ENCODE results near the gene TCF7L1. TPM values are rescaled to one million over a fixed set of nuclear protein-coding genes. Genes with fewer than 3 reads are reported as not detected.
A peak's percentile ranks its signal among the peaks of the same experiment; 100 is the strongest.

Gene TCF7L1
- total RNA-seq, 1 donor from 2014 or later, result 1.3 TPM

- FAIRE-seq (peak; percentile 28), DNase-seq (ENCODE audit: low read depth) (peak; percentile 97)
- TF ChIP-seq, protein P1, sequence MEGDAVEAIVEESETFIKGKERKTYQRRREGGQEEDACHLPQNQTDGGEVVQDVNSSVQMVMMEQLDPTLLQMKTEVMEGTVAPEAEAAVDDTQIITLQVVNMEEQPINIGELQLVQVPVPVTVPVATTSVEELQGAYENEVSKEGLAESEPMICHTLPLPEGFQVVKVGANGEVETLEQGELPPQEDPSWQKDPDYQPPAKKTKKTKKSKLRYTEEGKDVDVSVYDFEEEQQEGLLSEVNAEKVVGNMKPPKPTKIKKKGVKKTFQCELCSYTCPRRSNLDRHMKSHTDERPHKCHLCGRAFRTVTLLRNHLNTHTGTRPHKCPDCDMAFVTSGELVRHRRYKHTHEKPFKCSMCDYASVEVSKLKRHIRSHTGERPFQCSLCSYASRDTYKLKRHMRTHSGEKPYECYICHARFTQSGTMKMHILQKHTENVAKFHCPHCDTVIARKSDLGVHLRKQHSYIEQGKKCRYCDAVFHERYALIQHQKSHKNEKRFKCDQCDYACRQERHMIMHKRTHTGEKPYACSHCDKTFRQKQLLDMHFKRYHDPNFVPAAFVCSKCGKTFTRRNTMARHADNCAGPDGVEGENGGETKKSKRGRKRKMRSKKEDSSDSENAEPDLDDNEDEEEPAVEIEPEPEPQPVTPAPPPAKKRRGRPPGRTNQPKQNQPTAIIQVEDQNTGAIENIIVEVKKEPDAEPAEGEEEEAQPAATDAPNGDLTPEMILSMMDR (IDR thresholded peaks at IDR 0.05; ENCODE audit: insufficient read depth, low read length, severe bottlenecking), result no peak
- Histone ChIP-seq H3K4me3 (ENCODE audit: low read depth, low read length) (no peak overlapping the region), H3K27me3 (ENCODE audit: control insufficient read depth, insufficient read depth, low read length) (no peaks in the 10 kb centered on the region), H3K36me3 (ENCODE audit: control insufficient read depth, insufficient read depth, low read length) (no peaks in the 10 kb centered on the region)
Observed at GRCh38 chr2:85273738-85274731, 140.8 kb downstream of the TCF7L1 start.

GRCh38 chr2:85275984-85276540 is 142.9 kb downstream of the TCF7L1 start:
- TF ChIP-seq, protein P1 (IDR thresholded peaks at IDR 0.05; ENCODE audit: insufficient read depth, low read length, severe bottlenecking), result no peak
- H3K36me3 ChIP-seq (ENCODE audit: control insufficient read depth, insufficient read depth, low read length), result no peaks in the 10 kb centered on the region
- no peaks in the 10 kb centered on the region for H3K27me3 ChIP-seq (ENCODE audit: control insufficient read depth, insufficient read depth, low read length)
- no peak for FAIRE-seq
- no peak for DNase-seq (ENCODE audit: low read depth)
- no peak overlapping the region for H3K4me3 ChIP-seq (ENCODE audit: low read depth, low read length)

- H3K36me3 ChIP-seq (ENCODE audit: control insufficient read depth, insufficient read depth, low read length), result no peaks in the 10 kb centered on the region
- DNase-seq (ENCODE audit: low read depth) (no peak), FAIRE-seq (peak; percentile 52)
- H3K4me3 ChIP-seq (ENCODE audit: low read depth, low read length), result no peak overlapping the region
- no peaks in the 10 kb centered on the region for H3K27me3 ChIP-seq (ENCODE audit: control insufficient read depth, insufficient read depth, low read length)
- TF ChIP-seq, protein P1 (IDR thresholded peaks at IDR 0.05; ENCODE audit: insufficient read depth, low read length, severe bottlenecking), result no peak
Observed at GRCh38 chr2:85276571-85277118, 143.5 kb downstream of the TCF7L1 start.

DNA sequence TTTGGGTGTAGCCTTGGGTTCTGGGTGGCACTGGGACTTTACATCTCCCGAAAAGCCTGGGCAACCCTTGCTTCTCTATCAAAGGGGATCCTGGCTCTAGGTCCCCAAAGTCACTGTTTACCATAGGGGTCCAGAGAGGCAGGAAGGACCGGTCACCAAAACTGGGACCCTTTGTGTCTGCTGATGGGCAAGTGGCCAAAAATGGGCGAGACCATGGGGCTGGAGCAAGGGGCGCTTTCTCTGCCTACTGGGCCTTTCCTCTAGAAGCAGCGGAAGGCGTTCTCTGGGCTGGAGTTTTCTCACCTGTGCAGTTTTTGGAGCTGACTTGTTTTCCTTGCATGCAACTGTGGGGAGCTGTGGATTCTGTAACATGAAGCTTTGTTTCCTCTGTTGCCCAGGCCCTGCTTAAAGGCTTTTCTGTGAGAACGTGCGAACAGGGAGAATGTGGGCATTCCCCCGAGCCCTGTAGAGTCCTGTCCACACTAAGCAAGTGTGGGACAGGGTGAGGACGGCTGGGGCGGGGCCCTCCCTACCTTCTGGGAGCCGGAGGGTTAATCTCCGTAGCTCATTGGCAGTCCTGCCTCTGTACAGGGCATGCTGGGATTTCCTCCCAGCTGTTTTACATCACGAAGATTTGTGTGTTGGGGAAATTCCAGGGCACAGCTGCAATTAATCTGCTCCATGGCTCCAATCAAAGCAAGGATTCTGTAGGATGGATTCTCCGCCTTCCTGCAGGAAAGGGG is 144.4 kb downstream of the TCF7L1 start:
- Histone ChIP-seq H3K27me3 (ENCODE audit: control insufficient read depth, insufficient read depth, low read length) (no peaks in the 10 kb centered on the region), H3K36me3 (ENCODE audit: control insufficient read depth, insufficient read depth, low read length) (no peaks in the 10 kb centered on the region), H3K4me3 (ENCODE audit: low read depth, low read length) (no peak overlapping the region)
- FAIRE-seq (no peak), DNase-seq (ENCODE audit: low read depth) (peak; percentile 91)
- TF ChIP-seq, protein P1 (IDR thresholded peaks at IDR 0.05; ENCODE audit: insufficient read depth, low read length, severe bottlenecking), result no peak

DNA sequence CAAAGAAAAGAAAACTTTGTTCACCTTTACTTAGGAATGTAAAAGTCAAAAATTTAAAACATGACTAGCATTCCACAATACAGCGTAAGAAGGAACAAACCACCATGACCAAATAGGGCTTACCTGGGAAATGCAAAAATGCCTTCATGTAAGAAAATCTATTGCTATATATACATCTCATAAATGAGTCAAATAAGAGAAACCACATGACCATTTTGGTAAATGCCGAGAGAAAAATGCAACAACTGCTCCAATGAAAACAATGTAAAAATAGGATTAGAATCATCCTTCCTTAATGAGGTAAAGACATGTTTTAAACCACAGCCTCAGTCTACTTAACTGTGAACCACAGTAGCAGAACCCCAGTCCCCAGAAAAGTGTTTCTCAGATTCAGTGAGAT is 145.2 kb downstream of the TCF7L1 start:
- H3K36me3 ChIP-seq (ENCODE audit: control insufficient read depth, insufficient read depth, low read length), result peaks cover under 1% of the 10 kb centered on the region
- no peak overlapping the region for H3K4me3 ChIP-seq (ENCODE audit: low read depth, low read length)
- DNase-seq (ENCODE audit: low read depth) (no peak), FAIRE-seq (no peak)
- TF ChIP-seq, protein P1 (IDR thresholded peaks at IDR 0.05; ENCODE audit: insufficient read depth, low read length, severe bottlenecking), result no peak
- no peaks in the 10 kb centered on the region for H3K27me3 ChIP-seq (ENCODE audit: control insufficient read depth, insufficient read depth, low read length)
